NCI-H2227 treated with DMSO at 0.1 percent for 48 hours (cell line): Measurements from ENCODE around the gene CTAGE4.
"Not testable (repeated sequence)": the region's sequence is repeated elsewhere in the genome, so short reads cannot be mapped to it uniquely, and the experiment has no call there.

ENCODE experiments used
- DNase-seq: peaks from one replicate; lab custom pipeline; 2025; lab: John Stamatoyannopoulos, UW

The CTAGE4 gene

GRCh38 chr7:144218581-144218980 is 35.3 kb downstream of the CTAGE4 start:
- DNase-seq, result not testable (repeated sequence)

DNA sequence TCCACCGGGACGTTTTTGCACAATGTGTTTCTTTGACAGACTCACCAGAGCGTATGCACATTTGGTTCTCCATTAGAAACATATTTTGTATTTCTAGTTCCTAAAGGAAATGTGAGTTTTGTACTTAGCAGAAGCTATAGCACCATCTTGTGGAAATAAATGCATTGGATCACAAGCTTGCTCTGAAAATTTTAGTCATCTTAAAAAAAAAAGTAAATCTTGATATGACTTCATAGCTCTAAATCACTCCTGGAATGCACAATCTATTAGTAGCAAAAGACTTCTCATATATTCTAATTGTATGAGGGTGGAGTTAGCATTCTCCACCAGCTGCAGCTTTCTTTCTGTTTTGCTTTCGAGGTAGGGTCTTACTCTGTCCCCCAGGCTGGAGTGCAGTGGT is 35.9 kb downstream of the CTAGE4 start:
- DNase-seq, result not testable (repeated sequence)

GRCh38 chr7:144220531-144220930 is 37.3 kb downstream of the CTAGE4 start:
- not testable (repeated sequence) for DNase-seq

GRCh38 chr7:144223675-144224074 is 40.4 kb downstream of the CTAGE4 start:
- not testable (repeated sequence) for DNase-seq

DNA sequence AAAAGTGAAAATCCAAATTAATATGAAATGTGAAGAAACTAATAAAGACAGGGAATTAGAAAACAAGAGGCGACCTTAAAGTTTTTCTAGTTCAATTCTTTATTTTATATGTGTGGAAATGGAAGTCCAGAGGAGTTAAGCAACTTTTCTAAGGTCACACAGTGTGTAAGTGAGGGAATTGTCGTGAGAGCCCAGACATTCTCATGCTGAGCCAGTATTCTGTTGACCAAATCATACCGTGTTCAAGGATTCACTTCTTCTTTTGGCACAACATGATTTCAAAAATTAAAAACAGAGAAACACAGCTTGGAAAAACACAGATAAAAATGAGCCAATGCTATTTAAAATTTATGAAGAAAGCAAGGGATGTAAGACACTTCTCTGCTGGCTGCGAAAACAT is 43.6 kb downstream of the CTAGE4 start:
- not testable (repeated sequence) for DNase-seq

DNA sequence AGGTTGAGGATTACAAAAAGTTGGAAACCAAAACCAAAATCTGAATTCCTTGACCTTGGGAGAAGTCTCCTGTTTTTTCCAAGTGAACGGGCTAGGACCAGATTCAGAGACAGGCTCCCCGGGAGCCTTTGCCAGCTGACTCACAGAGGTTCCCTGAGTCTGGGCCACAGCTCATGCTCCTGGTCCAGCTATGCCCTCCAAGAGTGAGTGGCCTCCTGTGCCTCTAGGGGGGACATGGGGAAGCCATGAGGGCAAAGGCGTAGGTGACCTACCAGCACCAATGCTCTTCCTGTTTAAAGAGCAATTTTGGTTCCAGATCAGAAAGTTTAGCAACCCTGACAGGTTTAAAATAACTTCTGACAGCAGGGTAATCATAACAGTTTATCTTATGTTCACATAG is 45.5 kb downstream of the CTAGE4 start:
- not testable (repeated sequence) for DNase-seq

- not testable (repeated sequence) for DNase-seq
Observed at GRCh38 chr7:144231027-144231426, 47.8 kb downstream of the CTAGE4 start.

GRCh38 chr7:144233039-144233438 is 49.8 kb downstream of the CTAGE4 start:
- not testable (repeated sequence) for DNase-seq
